ENCODE results near the gene CDC42SE2. TPM values are rescaled to one million over a fixed set of nuclear protein-coding genes. Genes with fewer than 3 reads are reported as not detected.

CDC42SE2 gene
- polyA plus RNA-seq, 3 donors = 34.4 to 135 (median 92.6) TPM

GRCh38 chr5:131281133-131281867 is 17.4 kb downstream of the CDC42SE2 start:
- no peak for TF ChIP-seq CTCF (IDR thresholded peaks at IDR 0.05)
- H3K4me2 ChIP-seq (replicated peaks; ENCODE audit: extremely low read depth, low read length, poor library complexity, severe bottlenecking) = no peak overlapping the region
- peaks cover 58% of the 10 kb centered on the region for H3K4me1 Mint-ChIP-seq
- intact Hi-C loops (cut with micrococcal nuclease) = no loop called here
- H3K79me2 ChIP-seq (ENCODE audit: insufficient read depth, low read length) = peaks cover 99% of the 10 kb centered on the region
- peaks cover 0 to 4% (median 0%) of the 10 kb centered on the region in 3 donors for H3K27me3 Mint-ChIP-seq (ENCODE audit: low read depth in 3 of 3)
- no peak overlapping the region for H3K4me3 Mint-ChIP-seq
- peaks cover 20 to 46% of the 10 kb centered on the region in 2 donors for H3K4me1 ChIP-seq (ENCODE audit: control insufficient read depth in 1 of 2, insufficient read depth in 2 of 2, low read length in 2 of 2)
- no peaks in the 10 kb centered on the region for H3K27me3 ChIP-seq (ENCODE audit: control insufficient read depth in 2 of 2, insufficient read depth in 2 of 2, low read length in 2 of 2)
- no peak overlapping the region for H3K9ac ChIP-seq (ENCODE audit: insufficient read depth, low read length, poor library complexity, severe bottlenecking)
- no peak overlapping the region for H3K4me3 ChIP-seq (replicated peaks in 1 of 3; ENCODE audit: low read depth in 2 of 3, low read length in 3 of 3)
- H3K27ac Mint-ChIP-seq = peak overlapping the region in 3 of 7 donors; percentile 34 to 76 (median 66)
- WGBS (ENCODE audit: insufficient coverage) = no CpG with 5 or more reads among the region's 5 CpGs
- no peaks in the 10 kb centered on the region for H3K9me3 ChIP-seq (replicated peaks in 1 of 2; ENCODE audit: control insufficient read depth in 1 of 2, insufficient read depth in 1 of 2, low read length in 2 of 2)
- H3K36me3 ChIP-seq (replicated peaks in 1 of 2; ENCODE audit: control insufficient read depth in 1 of 2, insufficient read depth in 2 of 2, low read length in 2 of 2) = peaks cover 3 to 8% of the 10 kb centered on the region in 2 donors
- H3K36me3 Mint-ChIP-seq = peaks cover 5 to 6% of the 10 kb centered on the region in 2 donors
- peaks cover 0 to 3% (median 0%) of the 10 kb centered on the region in 7 donors for H3K9me3 Mint-ChIP-seq
- H3K27ac ChIP-seq (ENCODE audit: low read depth in 1 of 2, low read length in 2 of 2) = peak overlapping the region in 1 of 2 donors; percentile 44
- peaks cover 98% of the 10 kb centered on the region for H4K20me1 ChIP-seq (ENCODE audit: insufficient read depth, low read length)
- no peak for DNase-seq
- no peak overlapping the region for H2AFZ ChIP-seq (ENCODE audit: insufficient read depth, low read depth, low read length, poor library complexity, severe bottlenecking)

- Mint-ChIP-seq H3K4me1 (peaks cover 58% of the 10 kb centered on the region), H3K9me3 (peaks cover 0 to 3% (median 0%) of the 10 kb centered on the region in 7 donors), H3K36me3 (peaks cover 5 to 6% of the 10 kb centered on the region in 2 donors), H3K27me3 (ENCODE audit: low read depth in 3 of 3) (peaks cover 0 to 4% (median 0%) of the 10 kb centered on the region in 3 donors), H3K4me3 (no peak overlapping the region), H3K27ac (peak overlapping the region in 6 of 7 donors; percentile 15 to 76 (median 37))
- Histone ChIP-seq H2AFZ (ENCODE audit: insufficient read depth, low read depth, low read length, poor library complexity, severe bottlenecking) (no peak overlapping the region), H3K36me3 (replicated peaks in 1 of 2; ENCODE audit: control insufficient read depth in 1 of 2, insufficient read depth in 2 of 2, low read length in 2 of 2) (peaks cover 3 to 8% of the 10 kb centered on the region in 2 donors), H4K20me1 (ENCODE audit: insufficient read depth, low read length) (peaks cover 98% of the 10 kb centered on the region), H3K27ac (ENCODE audit: low read depth in 1 of 2, low read length in 2 of 2) (peak overlapping the region in 1 of 2 donors; percentile 44), H3K4me3 (replicated peaks in 1 of 3; ENCODE audit: low read depth in 2 of 3, low read length in 3 of 3) (no peak overlapping the region), H3K9me3 (replicated peaks in 1 of 2; ENCODE audit: control insufficient read depth in 1 of 2, insufficient read depth in 1 of 2, low read length in 2 of 2) (no peaks in the 10 kb centered on the region), H3K79me2 (ENCODE audit: insufficient read depth, low read length) (peaks cover 99% of the 10 kb centered on the region), H3K9ac (ENCODE audit: insufficient read depth, low read length, poor library complexity, severe bottlenecking) (no peak overlapping the region), H3K27me3 (ENCODE audit: control insufficient read depth in 2 of 2, insufficient read depth in 2 of 2, low read length in 2 of 2) (no peaks in the 10 kb centered on the region), H3K4me1 (ENCODE audit: control insufficient read depth in 1 of 2, insufficient read depth in 2 of 2, low read length in 2 of 2) (peaks cover 20 to 46% of the 10 kb centered on the region in 2 donors), H3K4me2 (replicated peaks; ENCODE audit: extremely low read depth, low read length, poor library complexity, severe bottlenecking) (peak overlapping the region; percentile 6)
- intact Hi-C loops (cut with micrococcal nuclease) = no loop called here
- DNase-seq = no peak
- TF ChIP-seq CTCF (IDR thresholded peaks at IDR 0.05) = no peak
- no CpG with 5 or more reads among the region's 2 CpGs for WGBS (ENCODE audit: insufficient coverage)
Measured at GRCh38 chr5:131281868-131282234, 18.0 kb downstream of the CDC42SE2 start.
